Measurements from ENCODE around the gene AGRN. TPM values are rescaled to one million over a fixed set of nuclear protein-coding genes. Genes with fewer than 3 reads are reported as not detected.

AGRN gene
- total and polyA plus RNA-seq, 8 donors, result 3.5 to 459 (median 50.5) TPM

DNA sequence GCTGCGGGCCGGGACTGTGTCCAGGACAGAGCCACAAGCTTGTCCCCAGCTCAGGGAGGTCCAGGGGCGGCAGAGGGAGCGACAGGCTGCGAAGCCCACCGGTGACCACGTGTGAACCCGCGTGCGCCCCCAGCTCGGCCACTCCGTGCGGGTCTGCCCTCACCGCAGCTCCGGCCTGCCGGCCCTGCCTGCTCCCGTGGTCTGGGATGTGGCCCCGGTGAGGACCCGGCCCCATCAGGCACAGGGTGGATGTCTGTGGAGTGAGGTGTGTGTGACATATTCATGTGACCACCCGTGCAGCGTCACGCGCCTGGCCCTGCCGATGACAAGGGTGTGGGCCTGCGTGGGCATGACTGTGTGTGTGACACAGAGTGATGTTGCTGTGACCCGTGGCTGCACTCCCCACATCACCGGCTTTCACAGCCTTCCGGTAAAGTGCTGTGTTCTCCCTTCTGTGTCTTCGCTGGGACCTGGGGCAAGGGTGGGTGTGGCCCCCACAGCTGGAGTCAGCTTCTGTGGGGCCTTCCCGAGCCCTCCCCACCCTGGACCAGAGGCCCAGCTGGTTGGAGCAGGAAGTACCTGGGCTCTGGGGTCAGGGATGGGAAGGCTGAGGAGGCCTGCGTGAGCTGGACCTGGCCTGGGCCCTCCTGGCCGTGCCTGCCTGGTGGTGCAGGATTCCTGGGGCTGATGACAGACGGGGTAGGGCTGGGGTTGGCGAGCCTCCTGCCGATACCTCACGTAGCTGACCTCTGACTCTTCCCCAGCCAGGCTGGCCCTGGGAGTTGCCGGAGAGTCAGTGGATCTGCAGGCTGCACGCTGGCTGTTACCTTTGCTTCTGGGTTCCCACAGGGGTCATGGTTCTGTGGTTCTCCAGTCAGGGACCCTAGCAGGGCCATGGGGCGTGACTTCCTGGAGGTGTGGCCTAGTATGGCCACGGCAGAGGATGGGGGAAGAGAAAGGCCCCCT is 50.1 kb downstream of the AGRN start:
- Histone ChIP-seq H3K9me3 (no peaks in the 10 kb centered on the region), H3K36me3 (no peaks in the 10 kb centered on the region), H3K4me1 (peaks cover 19 to 63% (median 43%) of the 10 kb centered on the region in 4 donors), H3K27ac (peak overlapping the region; percentile 77 to 90 (median 86)), H3K27me3 (peaks cover 6 to 92% (median 32%) of the 10 kb centered on the region in 3 donors), H3K4me3 (peak overlapping the region; percentile 42 to 59 (median 54))
- 48 to 53% (median 50%) methylated on average over 9 to 40 of the region's 40 CpGs for WGBS, 5 donors
- DNase-seq, result peak in 1 of 2 donors; percentile 55
- TF ChIP-seq, protein P1, sequence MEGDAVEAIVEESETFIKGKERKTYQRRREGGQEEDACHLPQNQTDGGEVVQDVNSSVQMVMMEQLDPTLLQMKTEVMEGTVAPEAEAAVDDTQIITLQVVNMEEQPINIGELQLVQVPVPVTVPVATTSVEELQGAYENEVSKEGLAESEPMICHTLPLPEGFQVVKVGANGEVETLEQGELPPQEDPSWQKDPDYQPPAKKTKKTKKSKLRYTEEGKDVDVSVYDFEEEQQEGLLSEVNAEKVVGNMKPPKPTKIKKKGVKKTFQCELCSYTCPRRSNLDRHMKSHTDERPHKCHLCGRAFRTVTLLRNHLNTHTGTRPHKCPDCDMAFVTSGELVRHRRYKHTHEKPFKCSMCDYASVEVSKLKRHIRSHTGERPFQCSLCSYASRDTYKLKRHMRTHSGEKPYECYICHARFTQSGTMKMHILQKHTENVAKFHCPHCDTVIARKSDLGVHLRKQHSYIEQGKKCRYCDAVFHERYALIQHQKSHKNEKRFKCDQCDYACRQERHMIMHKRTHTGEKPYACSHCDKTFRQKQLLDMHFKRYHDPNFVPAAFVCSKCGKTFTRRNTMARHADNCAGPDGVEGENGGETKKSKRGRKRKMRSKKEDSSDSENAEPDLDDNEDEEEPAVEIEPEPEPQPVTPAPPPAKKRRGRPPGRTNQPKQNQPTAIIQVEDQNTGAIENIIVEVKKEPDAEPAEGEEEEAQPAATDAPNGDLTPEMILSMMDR (IDR thresholded peaks at IDR 0.05), result no peak
- intact Hi-C loops (cut with DNase I; ENCODE audit: low total_unique reads), result no loop called here

DNA sequence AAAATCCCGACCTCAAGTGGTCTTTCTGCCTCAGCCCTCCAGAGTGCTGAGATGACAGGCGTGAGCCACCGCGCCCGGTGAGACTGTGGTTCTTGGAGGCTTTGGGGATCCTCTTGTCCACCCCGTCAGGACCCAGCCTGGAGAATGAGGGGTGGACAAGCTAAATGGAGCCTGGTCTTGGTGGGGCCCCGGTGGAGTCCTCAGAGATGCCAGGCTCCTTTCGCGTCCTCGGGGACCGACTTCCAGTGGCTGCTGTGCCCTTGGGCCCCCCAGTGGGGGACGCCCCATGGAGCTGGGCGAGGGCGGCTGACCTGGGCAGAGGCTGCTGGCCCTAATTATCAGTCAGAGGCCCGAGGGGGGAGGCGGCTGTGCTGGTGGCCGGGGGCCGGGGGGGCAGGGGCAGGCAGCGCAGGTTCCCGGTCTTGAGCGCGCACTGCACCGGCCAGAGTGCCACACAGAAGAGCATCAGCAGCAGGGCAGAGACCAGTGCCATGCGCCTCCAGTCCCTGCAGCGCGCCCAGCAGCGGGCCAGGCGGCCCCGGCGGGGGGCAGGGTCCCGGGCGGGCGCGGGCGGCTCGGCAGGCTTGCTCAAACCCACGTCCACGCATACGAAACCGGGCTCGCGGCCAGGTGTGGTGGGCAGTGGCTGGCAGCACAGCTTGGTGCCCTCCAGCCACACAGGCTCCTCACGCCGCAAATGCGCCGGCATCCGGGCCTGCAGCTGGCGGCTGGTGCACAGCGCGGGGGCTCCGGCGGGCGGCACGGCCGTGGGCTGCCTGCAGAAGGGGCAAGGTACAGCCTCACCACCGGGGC is 51.8 kb downstream of the AGRN start:
- TF ChIP-seq, protein P1 (IDR thresholded peaks at IDR 0.05), result no peak
- Histone ChIP-seq H3K36me3 (no peaks in the 10 kb centered on the region), H3K4me3 (no peak overlapping the region), H3K27me3 (peaks cover 6 to 93% (median 36%) of the 10 kb centered on the region in 3 donors), H3K27ac (no peak overlapping the region), H3K4me1 (peaks cover 19 to 62% (median 46%) of the 10 kb centered on the region in 4 donors), H3K9me3 (no peaks in the 10 kb centered on the region)
- intact Hi-C loops (cut with DNase I; ENCODE audit: low total_unique reads), result no loop called here
- DNase-seq, result no peak
- 83 to 90% (median 89%) methylated on average over 18 to 56 of the region's 56 CpGs for WGBS, 5 donors

DNA sequence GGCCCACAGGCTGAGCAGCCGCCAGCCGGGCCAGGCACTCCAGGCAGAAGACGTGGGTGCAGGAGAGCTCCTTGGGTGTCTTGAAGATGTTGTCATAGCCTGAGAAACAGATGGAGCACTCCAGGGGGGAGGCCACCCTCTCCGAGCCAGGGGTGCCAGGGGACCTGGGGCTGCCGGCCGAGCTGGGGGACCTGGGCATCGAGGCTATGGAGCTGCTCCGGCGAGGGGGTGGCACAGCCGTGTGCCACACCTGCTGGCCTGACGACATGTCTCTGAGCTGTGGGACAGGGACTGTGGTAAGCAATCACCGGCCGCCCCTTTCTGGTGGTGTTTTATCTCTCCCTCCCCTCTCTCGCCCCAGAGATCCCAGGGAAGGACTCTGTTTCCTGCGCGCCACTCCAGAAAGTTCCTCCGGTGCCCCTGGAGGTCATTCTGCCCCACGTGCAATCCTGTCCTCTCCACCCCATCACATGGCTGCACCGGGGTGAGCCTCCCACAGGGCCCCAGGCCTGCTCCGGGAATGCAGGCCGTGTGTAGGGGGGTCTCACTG is 52.5 kb downstream of the AGRN start:
- TF ChIP-seq, protein P1 (IDR thresholded peaks at IDR 0.05), result no peak
- no peak for TF ChIP-seq POLR2AphosphoS5 (IDR thresholded peaks at IDR 0.05)
- TF ChIP-seq EP300 (IDR thresholded peaks at IDR 0.05), result no peak
- no peak for TF ChIP-seq POLR2A (IDR thresholded peaks at IDR 0.05)
- intact Hi-C loops (cut with DNase I; ENCODE audit: low total_unique reads), result no loop called here

More for the DNA sequence above, 52.5 kb downstream of the AGRN start:
- WGBS, 5 donors, result 76 to 83% (median 81%) methylated on average over 18 to 21 of the region's 21 CpGs
- Histone ChIP-seq H3K4me3 (peak overlapping the region in 3 of 4 donors; percentile 29 to 33 (median 30)), H3K9me3 (no peaks in the 10 kb centered on the region), H3K36me3 (no peaks in the 10 kb centered on the region), H3K4me1 (peaks cover 19 to 55% (median 41%) of the 10 kb centered on the region in 4 donors), H3K27me3 (peaks cover 6 to 91% (median 36%) of the 10 kb centered on the region in 3 donors), H3K27ac (peak overlapping the region; percentile 79 to 94 (median 80))
- no peak for DNase-seq
